Epidermal melanocyte (primary cell): ENCODE data around the gene KLF17.
"Not testable (repeated sequence)": the region's sequence is repeated elsewhere in the genome, so short reads cannot be mapped to it uniquely, and the experiment has no call there.

Source experiments
- DNase-seq: peaks from one replicate; pipeline ENCODE4 v3.0.0; 2011; ENCODE audit warnings: low spot score; ENCODE audit not compliant: insufficient read length

Gene KLF17

GRCh38 chr1:44108971-44109370 lies 9.7 kb upstream of the KLF17 start:
- DNase-seq = no peak

GRCh38 chr1:44110916-44111315 lies 7.7 kb upstream of the KLF17 start:
- no peak for DNase-seq

GRCh38 chr1:44111861-44112260 lies 6.8 kb upstream of the KLF17 start:
- DNase-seq = no peak

- DNase-seq = no peak
Measured at GRCh38 chr1:44112486-44112885, 6.1 kb upstream of the KLF17 start.

GRCh38 chr1:44113095-44113609 lies 5.5 kb upstream of the KLF17 start:
- no peak for DNase-seq

GRCh38 chr1:44114098-44114497 lies 4.5 kb upstream of the KLF17 start:
- DNase-seq = no peak

GRCh38 chr1:44117272-44117671 lies 1.3 kb upstream of the KLF17 start:
- DNase-seq = not testable (repeated sequence)

- no peak for DNase-seq
Measured at GRCh38 chr1:44119525-44119924, 904 bp downstream of the KLF17 start.

GRCh38 chr1:44120398-44120949 lies 1.9 kb downstream of the KLF17 start:
- no peak for DNase-seq

GRCh38 chr1:44129616-44130500 lies 11.2 kb downstream of the KLF17 start:
- DNase-seq = no peak

GRCh38 chr1:44131411-44131810 lies 12.8 kb downstream of the KLF17 start:
- no peak for DNase-seq

GRCh38 chr1:44134071-44134920 lies 15.7 kb downstream of the KLF17 start:
- no peak for DNase-seq

- no peak for DNase-seq
Measured at GRCh38 chr1:44135886-44136285, 17.3 kb downstream of the KLF17 start.

GRCh38 chr1:44138239-44138638 lies 19.6 kb downstream of the KLF17 start:
- no peak for DNase-seq

GRCh38 chr1:44139565-44139964 lies 20.9 kb downstream of the KLF17 start:
- DNase-seq = not testable (repeated sequence)

GRCh38 chr1:44141531-44141930 lies 22.9 kb downstream of the KLF17 start, which contains the start of gene KLF18:
TSS of gene KLF18 (minus strand) at chr1:44141631. CDS start at chr1:44141631, 0 bp downstream.
- no peak for DNase-seq

- DNase-seq = no peak
Measured at GRCh38 chr1:44144962-44145756, 26.5 kb downstream of the KLF17 start.

- no peak for DNase-seq
Measured at GRCh38 chr1:44146536-44147361, 28.1 kb downstream of the KLF17 start.

- no peak for DNase-seq
Measured at GRCh38 chr1:44147582-44147981, 29.0 kb downstream of the KLF17 start.

GRCh38 chr1:44151332-44151731 lies 32.7 kb downstream of the KLF17 start:
- no peak for DNase-seq
